HCEC 1CT (cell line): Measurements from ENCODE around the gene ATG5.
"Not testable (repeated sequence)": the region's sequence is repeated elsewhere in the genome, so short reads cannot be mapped to it uniquely, and the experiment has no call there.

Source experiments
- DNase-seq: peaks from one replicate; pipeline ENCODE4 v3.0.0-alpha.2; 2017

Gene ATG5

DNA sequence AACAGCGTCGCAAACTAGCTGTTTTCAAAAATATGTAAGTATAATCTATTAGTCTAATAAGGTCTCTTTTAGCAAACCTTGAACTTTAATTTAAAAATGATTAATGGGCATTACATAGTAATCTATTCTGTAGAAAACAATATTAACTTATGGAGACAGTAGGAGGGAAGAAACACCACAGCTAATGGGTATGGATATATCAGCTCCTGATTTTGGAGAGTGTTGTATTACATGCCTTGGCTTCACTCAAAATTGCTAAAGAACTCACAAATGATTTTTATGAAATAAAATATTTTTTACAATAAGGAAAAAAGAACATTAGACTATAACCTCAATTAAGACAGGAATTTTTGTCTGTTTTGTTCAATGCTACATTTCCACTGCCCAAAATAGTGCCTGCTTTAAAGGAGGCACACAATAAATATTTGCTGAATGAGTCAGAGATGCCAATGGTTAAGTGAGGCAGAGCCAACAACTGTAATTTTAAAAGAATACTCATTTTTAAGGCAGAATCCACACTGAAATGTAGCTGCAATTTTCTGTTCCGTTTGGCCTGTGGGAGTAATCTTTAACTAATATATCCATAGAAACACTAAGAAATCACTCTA lies 15.7 kb downstream of the ATG5 start:
- peak; percentile 50 for DNase-seq

GRCh38 chr6:106308985-106309384 lies 16.6 kb downstream of the ATG5 start:
- no peak for DNase-seq

DNA sequence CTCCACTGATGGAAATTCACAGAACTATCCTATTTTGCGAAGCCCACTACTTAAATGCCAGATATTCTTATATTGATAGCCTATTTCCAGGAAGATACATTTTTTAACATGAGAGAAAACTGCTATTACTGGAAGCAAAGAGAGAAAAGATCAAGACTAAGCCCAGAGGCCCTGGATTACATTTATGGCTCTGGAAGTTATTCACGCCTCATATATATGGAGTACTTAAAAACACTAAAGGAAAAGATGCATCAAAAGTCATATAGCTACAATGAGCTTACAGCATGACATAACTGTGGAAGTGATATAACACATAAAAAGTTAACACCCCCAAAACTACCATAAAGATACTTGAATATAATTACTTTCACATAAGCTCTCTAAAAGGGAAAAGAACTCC lies 19.8 kb downstream of the ATG5 start:
- DNase-seq = no peak

DNA sequence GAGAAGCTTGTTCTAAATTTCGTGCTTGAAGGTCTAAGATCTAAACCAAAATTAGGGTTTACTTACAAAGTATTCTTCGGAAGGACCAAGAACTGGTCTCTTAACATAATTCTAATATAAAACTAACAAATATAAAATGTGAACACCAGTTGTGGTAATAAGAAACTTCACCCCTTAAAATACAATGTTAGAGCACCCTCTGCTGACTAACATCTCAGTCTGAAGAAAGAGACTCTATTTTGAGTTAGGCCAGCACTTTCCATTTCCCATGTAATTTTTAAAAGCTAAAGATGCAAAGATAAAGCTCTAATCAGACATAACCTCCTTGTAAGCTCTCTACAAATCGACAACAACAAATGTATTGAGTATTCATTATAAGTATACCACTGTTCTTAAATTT lies 24.6 kb downstream of the ATG5 start:
- peak; percentile 51 for DNase-seq

DNA sequence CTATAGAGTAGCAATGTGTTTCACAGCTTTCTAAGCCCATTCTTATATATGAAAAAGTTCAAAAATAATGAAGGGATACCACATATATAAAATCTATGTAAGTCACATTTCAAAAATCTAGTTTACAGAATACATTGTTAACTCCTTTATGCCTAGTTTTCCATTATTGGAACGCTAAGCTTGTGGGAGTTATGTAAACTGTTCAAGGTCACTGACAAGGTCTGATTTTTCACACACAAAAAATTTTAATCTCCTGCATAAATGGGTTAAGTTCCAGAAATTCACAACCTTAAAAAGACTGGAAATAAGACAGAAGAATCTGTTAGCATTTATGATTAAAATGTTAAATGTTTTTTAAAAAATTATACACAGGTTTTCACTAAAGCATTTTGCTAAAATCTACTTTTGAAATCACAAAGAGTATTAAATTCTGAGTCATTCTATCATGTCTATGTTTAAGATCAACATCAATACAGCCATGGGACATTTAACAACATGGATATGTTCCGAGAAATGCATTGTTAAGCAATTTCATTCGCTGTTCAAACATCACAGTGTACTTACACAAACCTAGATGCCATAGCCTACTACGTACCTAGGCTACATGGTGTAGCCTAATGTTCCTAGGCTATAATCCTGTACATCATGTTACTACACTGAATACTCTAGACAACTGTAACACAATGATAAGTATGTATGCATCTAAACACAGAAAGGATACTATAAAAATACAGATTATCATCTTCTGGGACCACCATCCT lies 25.4 kb downstream of the ATG5 start:
- DNase-seq = no peak

DNA sequence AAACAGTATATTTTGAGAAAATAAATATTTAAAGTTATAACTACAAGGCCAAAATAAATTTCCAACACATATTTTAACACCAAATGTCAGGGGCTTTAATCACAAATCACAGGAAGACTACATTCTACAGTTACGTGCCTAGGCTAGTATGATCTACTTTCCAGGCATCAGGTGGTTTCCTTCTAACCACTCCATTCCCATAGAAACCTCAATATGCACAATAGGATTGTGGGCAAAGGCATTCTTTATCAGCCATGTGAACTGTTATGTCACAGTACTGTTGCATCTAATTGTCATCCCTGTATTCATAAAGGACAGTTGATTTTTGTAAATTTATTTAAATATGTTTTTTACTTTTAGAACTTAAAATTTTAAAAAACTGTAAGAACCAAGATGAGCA lies 32.4 kb downstream of the ATG5 start:
- no peak for DNase-seq

DNA sequence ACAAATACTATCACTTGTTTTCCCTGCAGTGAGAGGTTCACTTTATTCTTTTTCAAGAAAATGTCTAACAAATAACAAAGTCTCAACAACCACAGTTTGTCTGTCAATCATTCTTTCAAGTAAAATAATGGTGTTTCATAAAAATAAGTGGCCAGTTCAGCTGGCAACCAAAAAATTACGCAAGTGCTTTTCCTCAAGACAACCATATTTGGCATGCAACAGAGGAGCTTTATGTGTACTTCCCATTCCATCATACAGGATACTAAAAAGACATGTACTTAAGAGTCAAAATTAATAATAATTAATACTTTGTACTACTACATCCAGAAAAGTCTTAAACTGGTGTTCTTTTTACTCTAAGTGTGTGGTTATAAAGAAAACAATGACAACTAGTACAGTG lies 34.6 kb downstream of the ATG5 start:
- no peak for DNase-seq

DNA sequence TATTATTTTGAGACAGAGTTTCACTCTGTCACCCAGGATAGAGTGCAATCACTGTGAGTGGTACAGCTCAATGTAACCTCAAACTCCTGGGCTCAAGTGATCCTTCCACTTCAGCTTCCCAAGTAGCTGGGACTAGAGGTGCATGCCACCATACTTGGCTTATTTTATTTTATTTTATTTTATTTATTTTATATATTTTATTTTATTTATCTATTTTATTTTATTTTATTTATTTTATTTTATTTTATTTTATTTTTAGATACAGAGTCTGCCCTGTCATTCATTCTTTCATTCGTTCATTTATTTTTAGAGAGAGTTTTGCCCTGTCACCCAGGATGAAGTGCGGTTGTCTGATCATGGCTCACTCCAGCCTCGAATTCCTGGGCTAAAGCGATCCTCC lies 35.5 kb downstream of the ATG5 start:
- DNase-seq = no peak

DNA sequence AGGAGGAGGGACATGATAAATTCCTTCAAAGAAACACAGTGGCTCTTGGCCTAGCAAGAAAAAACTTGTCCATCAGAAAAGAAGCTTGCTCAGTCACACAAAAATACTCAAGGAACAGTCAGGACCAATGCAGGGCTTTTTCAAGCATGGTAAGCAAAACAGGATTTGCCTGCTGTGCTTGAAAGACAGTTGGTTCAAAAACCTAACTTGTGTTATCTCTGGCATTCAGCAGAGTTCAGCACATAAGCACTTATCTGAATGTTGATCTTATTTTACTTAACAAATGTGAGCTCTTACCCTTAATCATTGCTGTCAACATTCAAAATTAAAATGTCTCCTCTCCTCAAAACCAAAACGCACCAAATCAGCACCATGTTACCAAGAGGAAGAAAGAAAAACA lies 38.3 kb downstream of the ATG5 start:
- no peak for DNase-seq

GRCh38 chr6:106286746-106287145 lies 38.8 kb downstream of the ATG5 start:
- DNase-seq = no peak

DNA sequence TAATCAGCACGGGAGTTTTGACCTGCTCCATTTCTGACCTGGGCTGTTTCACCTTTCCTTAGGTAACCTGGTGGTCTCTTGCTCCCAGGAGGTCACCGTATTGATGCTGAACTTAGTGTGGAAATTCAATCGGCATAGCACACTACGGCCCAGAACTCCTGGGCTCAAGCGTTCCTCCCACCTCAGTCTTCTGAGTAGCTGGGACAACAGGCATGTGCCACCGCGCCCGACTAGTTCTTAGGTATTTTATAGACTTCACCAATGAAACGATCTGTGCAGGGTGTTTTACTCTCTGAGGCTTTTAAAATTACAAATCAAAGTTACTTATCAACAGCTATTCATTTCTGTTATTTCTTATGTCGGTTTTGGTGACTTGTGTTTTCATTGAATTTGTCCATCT lies 42.1 kb downstream of the ATG5 start:
- no peak for DNase-seq

- peak; percentile 42 for DNase-seq
Observed at GRCh38 chr6:106281661-106282060, 43.9 kb downstream of the ATG5 start.

DNA sequence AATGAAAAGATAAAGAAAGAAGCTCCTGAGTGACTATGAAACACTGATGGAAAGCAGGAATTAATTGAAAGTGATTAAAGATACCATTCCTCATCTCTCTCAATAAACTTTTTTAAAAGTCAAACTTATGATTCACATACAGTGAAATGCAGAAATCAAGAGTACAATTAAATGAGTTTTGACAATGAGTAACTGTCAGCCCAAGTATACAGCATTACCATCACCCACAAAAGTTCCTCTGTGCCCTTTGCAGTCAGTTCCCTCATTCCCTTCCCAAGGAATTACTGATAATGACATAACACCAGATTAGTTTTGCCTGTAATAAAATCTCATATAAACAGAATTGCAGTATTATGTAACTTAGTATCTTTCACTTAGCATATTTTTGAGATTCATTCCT lies 44.5 kb downstream of the ATG5 start:
- DNase-seq = peak; percentile 41

- DNase-seq = peak; percentile 93
Observed at GRCh38 chr6:106279179-106279578, 46.4 kb downstream of the ATG5 start.

DNA sequence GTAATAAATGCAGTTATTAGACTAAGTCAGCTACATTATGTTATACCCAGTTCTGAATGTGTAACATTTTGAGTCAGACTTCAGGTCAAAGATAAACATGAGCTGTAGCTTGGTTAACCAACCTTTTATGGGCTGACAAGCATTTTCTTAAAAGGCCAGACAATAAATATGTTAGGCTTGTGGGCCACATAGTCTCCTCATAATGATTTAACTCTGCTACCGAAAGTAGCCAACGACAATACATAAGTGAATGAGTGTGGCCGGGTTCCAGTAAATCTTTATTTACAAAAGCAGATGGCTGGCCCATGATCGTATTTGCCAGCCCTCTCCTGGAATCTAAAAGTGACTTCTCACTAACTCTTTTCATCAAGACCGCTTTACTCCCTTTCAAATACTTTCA lies 49.9 kb downstream of the ATG5 start:
- peak; percentile 74 for DNase-seq

DNA sequence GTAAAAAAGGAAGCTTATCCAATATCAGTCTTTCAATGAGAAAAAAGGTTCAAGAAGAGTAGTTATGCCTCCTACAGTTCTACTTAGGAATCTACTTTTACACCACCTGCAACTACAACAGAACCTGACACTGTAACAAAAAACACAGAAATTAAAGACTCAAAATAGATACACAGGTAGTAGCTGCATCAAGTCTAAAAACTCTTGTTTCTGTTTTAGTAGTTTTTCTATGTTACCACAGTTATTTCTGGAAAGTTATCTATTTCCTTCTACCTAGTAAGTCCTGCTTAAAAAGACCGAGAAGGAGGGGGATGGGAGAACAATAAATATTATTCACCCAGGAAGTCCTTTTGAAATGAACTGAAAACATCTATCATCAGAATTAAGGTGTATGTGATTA lies 52.5 kb downstream of the ATG5 start:
- no peak for DNase-seq

GRCh38 chr6:106272287-106272686 lies 53.3 kb downstream of the ATG5 start:
- DNase-seq = no peak

GRCh38 chr6:106270414-106270813 lies 55.1 kb downstream of the ATG5 start:
- no peak for DNase-seq

- not testable (repeated sequence) for DNase-seq
Observed at GRCh38 chr6:106269268-106269919, 56.2 kb downstream of the ATG5 start.

- not testable (repeated sequence) for DNase-seq
Observed at GRCh38 chr6:106268500-106268899, 57.1 kb downstream of the ATG5 start.

GRCh38 chr6:106264433-106264832 lies 61.1 kb downstream of the ATG5 start:
- DNase-seq = not testable (repeated sequence)

DNA sequence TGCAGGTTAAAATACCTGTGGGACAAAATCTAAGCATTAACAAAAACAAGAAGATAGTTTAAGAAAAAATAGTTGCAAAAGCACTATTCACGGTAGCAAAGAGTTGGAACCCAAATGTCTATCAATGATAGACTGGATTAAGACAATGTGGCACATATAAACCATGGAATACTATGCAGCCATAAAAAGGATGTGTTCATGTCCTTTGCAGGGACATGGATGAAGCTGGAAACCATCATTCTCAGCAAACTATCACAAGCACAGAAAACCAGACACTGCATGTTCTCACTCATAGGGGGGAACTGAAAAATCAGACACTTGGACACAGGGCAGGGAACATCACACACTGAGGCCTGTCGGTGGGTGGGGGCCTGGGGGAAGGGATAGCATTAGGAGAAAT lies 65.8 kb downstream of the ATG5 start:
- DNase-seq = not testable (repeated sequence)

- DNase-seq = no peak
Observed at GRCh38 chr6:106258726-106259125, 66.8 kb downstream of the ATG5 start.

- DNase-seq = peak; percentile 74
Observed at GRCh38 chr6:106257195-106257594, 68.4 kb downstream of the ATG5 start.
